Ishikawa (cell line): ENCODE measurements around the gene COX19.

Experiments
- CEBPB ChIP-seq: IDR thresholded peaks from 2 replicates; pipeline ENCODE4 v1.6.1; 2012
- CREB1 ChIP-seq: IDR thresholded peaks from 2 replicates; pipeline ENCODE4 v1.6.1; 2012; ENCODE audit warnings: low read depth
- EGR1 ChIP-seq: IDR thresholded peaks from 2 replicates; pipeline ENCODE4 v1.6.1; 2012
- EP300 ChIP-seq: IDR thresholded peaks from 2 replicates; pipeline ENCODE4 v1.6.1; 2012; ENCODE audit warnings: borderline replicate concordance
- NFIC ChIP-seq: IDR thresholded peaks from 2 replicates; pipeline ENCODE4 v1.6.1; 2012
- RAD21 ChIP-seq: IDR thresholded peaks from 2 replicates; pipeline ENCODE4 v1.6.1; 2012; ENCODE audit warnings: low read depth
- TAF1 ChIP-seq: IDR thresholded peaks from 2 replicates; pipeline ENCODE4 v1.6.1; 2012; ENCODE audit warnings: low read depth, mild to moderate bottlenecking
- YY1 ChIP-seq: IDR thresholded peaks from 2 replicates; pipeline ENCODE4 v1.6.1; 2012; ENCODE audit warnings: low read depth
- ZBTB7A ChIP-seq: IDR thresholded peaks from 2 replicates; pipeline ENCODE4 v1.6.1; 2012; ENCODE audit warnings: low read depth
- TF ChIP-seq, protein P1 (sequence below): IDR thresholded peaks from 2 replicates; pipeline ENCODE4 v1.6.1; 2012
- TF ChIP-seq, protein P2 (sequence below): IDR thresholded peaks from 2 replicates; pipeline ENCODE4 v1.6.1; 2012; ENCODE audit warnings: low read depth, mild to moderate bottlenecking
- TF ChIP-seq, protein P3 (sequence below): IDR thresholded peaks from 2 replicates; pipeline ENCODE4 v1.6.1; 2012

DNA sequence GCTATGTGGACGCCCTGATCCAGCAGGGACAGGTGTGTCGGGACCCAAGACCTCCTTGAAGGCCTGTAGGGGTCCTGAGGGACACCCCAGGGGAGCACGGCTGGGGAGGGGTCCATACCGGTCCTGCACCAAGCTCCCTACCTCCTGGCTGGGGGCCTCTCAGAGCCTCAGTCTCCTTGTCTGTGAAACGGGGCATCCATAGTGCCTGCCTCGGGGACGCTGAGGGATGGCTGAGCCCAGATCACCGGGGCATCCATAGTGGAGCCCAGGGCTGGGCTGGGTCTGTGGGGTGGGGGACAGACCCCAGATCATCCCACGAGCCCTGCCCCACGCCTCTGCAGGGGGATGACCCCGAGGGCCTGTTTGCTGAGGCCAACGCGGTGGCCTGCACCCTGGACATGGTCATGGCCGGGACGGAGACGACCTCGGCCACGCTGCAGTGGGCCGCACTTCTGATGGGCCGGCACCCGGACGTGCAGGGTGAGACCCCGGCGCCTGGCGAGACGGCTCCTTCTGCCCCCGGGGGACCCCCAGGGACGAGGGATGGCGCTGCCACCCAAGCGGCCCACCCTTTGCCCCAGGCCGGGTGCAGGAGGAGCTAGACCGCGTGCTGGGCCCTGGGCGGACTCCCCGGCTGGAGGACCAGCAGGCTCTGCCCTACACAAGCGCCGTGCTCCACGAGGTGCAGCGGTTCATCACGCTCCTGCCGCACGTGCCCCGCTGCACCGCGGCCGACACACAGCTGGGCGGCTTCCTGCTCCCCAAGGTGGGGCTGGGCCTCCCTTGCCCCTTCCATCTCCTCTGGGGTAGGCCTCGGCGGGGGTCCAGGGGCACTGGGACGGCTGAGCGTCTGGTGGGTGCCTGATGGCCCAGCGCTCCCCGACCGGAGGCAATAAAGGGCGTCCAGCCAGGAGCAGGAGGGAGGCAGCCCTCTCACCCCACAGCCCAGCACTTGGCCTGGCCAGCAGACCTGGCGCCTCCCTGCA, 11.7 kb upstream of the COX19 start:
- TF ChIP-seq, protein P1, sequence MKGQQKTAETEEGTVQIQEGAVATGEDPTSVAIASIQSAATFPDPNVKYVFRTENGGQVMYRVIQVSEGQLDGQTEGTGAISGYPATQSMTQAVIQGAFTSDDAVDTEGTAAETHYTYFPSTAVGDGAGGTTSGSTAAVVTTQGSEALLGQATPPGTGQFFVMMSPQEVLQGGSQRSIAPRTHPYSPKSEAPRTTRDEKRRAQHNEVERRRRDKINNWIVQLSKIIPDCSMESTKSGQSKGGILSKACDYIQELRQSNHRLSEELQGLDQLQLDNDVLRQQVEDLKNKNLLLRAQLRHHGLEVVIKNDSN = no peak
- TF ChIP-seq NFIC (no peak), CREB1 (no peak), RAD21 (no peak), CEBPB (no peak), TAF1 (no peak), EGR1 (no peak), ZBTB7A (peak; percentile 6; the same call in 1 of the 2 replicates), EP300 (no peak), YY1 (no peak)
- TF ChIP-seq, protein P2, sequence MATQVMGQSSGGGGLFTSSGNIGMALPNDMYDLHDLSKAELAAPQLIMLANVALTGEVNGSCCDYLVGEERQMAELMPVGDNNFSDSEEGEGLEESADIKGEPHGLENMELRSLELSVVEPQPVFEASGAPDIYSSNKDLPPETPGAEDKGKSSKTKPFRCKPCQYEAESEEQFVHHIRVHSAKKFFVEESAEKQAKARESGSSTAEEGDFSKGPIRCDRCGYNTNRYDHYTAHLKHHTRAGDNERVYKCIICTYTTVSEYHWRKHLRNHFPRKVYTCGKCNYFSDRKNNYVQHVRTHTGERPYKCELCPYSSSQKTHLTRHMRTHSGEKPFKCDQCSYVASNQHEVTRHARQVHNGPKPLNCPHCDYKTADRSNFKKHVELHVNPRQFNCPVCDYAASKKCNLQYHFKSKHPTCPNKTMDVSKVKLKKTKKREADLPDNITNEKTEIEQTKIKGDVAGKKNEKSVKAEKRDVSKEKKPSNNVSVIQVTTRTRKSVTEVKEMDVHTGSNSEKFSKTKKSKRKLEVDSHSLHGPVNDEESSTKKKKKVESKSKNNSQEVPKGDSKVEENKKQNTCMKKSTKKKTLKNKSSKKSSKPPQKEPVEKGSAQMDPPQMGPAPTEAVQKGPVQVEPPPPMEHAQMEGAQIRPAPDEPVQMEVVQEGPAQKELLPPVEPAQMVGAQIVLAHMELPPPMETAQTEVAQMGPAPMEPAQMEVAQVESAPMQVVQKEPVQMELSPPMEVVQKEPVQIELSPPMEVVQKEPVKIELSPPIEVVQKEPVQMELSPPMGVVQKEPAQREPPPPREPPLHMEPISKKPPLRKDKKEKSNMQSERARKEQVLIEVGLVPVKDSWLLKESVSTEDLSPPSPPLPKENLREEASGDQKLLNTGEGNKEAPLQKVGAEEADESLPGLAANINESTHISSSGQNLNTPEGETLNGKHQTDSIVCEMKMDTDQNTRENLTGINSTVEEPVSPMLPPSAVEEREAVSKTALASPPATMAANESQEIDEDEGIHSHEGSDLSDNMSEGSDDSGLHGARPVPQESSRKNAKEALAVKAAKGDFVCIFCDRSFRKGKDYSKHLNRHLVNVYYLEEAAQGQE = no peak
- TF ChIP-seq, protein P3, sequence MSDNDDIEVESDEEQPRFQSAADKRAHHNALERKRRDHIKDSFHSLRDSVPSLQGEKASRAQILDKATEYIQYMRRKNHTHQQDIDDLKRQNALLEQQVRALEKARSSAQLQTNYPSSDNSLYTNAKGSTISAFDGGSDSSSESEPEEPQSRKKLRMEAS = no peak
